ENCODE data around the gene CCDC148.

DNA sequence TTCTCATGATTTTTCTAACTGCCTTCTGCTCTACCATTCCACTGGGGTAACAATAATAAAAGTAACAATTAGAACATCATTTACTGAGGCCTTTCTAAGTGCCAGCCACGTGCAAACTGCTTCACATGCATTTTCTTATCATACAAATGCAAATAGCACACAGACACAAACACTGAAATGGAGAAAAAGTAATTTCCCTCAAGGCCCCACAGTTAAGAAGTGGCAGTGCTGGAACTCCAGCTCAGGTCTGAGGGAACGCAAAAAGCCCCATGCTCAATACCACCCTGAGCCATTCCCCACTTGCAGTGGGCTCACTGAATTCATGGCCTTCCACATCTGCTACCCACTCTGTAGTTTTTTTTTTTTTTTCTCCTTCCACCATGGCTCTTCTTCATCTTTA lies 214.3 kb downstream of the CCDC148 start:
- TF ChIP-seq EZH2 (IDR thresholded peaks at IDR 0.05; ENCODE audit: insufficient read depth, poor library complexity, severe bottlenecking): no peak
- TF ChIP-seq EZH2phosphoT487 (IDR thresholded peaks at IDR 0.05; ENCODE audit: insufficient read depth, low read depth): no peak

Measured in GM23248 (cell line).